ENCODE data around the gene PRSS56. TPM values are rescaled to one million over a fixed set of nuclear protein-coding genes. Genes with fewer than 3 reads are reported as not detected.

Gene PRSS56
- total RNA-seq, 1 donor = not detected

DNA sequence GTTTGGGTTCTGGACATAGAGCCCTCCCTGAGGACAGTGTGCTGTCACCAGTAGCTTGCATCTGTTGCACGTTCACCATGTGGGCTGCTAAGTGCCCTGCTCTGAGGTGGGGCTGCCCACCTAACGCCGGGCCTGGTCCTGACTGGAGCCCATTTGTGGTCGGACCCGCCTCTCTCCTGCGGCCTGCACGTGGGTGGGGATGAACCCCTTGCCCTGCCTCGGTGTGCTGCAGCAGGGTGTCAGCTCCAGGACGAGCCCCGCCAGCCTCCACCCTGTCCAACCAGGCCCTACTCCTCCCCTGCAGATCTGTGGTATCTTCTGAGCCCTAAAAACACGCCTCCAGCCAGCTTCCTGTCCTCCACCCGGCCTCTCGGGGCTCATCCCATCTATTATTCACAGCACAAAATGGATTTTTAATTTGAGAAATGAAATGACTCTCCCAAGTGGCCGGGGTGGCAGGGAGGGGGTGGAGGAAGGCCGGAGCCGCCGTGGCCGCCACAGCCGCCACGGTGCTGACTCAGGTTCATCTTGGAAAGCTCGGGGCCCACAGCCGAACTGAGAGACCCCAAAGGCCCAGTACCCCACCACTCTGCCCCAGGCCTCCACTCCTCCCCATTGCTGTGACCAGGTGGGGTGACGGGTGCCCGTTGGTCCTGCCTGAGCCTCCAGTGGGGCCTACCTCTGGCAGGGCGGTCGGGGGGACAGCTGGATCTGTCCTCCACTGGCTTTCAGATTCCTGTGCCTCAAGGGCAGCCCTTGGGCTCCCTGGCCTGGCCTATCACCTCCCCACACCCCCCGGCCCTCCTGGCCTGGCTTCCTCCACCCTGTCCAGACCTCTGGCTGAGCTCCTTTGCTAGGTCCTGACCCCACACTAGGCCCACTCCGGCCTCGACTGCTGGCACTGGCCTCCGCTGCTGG lies 29.7 kb upstream of the PRSS56 start:
- no peaks in the 10 kb centered on the region for H3K9me3 ChIP-seq (ENCODE audit: low read depth, low read length)
- H3K4me3 ChIP-seq (ENCODE audit: insufficient read depth, low read length) = no peak overlapping the region
- H4K20me1 ChIP-seq (ENCODE audit: insufficient read depth, low read length) = peaks cover 4% of the 10 kb centered on the region
- no peaks in the 10 kb centered on the region for H3K36me3 ChIP-seq (ENCODE audit: insufficient read depth, low read length)
- TF ChIP-seq, protein P1, sequence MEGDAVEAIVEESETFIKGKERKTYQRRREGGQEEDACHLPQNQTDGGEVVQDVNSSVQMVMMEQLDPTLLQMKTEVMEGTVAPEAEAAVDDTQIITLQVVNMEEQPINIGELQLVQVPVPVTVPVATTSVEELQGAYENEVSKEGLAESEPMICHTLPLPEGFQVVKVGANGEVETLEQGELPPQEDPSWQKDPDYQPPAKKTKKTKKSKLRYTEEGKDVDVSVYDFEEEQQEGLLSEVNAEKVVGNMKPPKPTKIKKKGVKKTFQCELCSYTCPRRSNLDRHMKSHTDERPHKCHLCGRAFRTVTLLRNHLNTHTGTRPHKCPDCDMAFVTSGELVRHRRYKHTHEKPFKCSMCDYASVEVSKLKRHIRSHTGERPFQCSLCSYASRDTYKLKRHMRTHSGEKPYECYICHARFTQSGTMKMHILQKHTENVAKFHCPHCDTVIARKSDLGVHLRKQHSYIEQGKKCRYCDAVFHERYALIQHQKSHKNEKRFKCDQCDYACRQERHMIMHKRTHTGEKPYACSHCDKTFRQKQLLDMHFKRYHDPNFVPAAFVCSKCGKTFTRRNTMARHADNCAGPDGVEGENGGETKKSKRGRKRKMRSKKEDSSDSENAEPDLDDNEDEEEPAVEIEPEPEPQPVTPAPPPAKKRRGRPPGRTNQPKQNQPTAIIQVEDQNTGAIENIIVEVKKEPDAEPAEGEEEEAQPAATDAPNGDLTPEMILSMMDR (IDR thresholded peaks at IDR 0.05; ENCODE audit: extremely low read depth, low read depth, low read length) = no peak
- DNase-seq (ENCODE audit: insufficient read length, low spot score, missing footprints) = peak; percentile 91
- no peaks in the 10 kb centered on the region for H3K4me1 ChIP-seq (ENCODE audit: insufficient read depth, low read length)
- no peak overlapping the region for H2AFZ ChIP-seq (ENCODE audit: low read length)
- no peaks in the 10 kb centered on the region for H3K79me2 ChIP-seq (ENCODE audit: insufficient read depth, low read length)
- H3K27me3 ChIP-seq (ENCODE audit: insufficient read depth, low read length) = peaks cover 31% of the 10 kb centered on the region
- H3K4me2 ChIP-seq (ENCODE audit: insufficient read depth, low read length) = no peak overlapping the region
- no peak overlapping the region for H3K27ac ChIP-seq (ENCODE audit: low read depth, low read length)

DNA sequence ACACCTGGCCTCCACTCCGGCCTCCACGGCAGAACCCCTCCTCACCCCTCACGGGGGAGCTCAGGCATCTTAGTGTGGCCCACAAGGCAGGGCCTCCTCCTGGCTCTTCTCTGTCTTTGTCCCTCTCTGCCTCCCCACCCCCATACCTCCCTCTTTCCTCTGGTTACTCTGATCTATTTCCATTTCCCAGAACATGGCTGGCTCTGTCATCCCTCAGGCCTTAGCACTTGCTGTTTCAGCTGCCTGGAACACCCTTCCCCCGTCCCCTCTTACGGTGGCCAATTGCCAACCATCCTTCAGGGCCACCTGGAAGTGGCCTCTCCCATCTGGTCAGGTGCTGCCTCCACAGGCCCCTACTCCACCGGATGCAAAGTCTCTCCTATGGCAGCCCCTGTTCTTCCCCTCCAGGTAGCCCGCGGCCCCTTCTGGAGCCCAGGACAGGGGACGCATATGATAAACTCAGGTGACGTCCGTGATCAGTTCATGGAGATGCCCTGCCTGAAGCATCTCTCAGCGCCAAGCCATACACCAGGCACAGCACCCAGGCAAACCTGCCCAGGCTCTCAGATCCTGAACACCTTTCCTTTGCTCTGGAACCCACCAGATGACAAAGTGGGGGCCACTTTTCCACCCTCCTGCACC lies 28.9 kb upstream of the PRSS56 start:
- DNase-seq (ENCODE audit: insufficient read length, low spot score, missing footprints) = peak; percentile 85
- H3K4me1 ChIP-seq (ENCODE audit: insufficient read depth, low read length) = no peaks in the 10 kb centered on the region
- peaks cover 4% of the 10 kb centered on the region for H4K20me1 ChIP-seq (ENCODE audit: insufficient read depth, low read length)
- H3K4me3 ChIP-seq (ENCODE audit: insufficient read depth, low read length) = no peak overlapping the region
- H3K4me2 ChIP-seq (ENCODE audit: insufficient read depth, low read length) = no peak overlapping the region
- no peaks in the 10 kb centered on the region for H3K9me3 ChIP-seq (ENCODE audit: low read depth, low read length)
- H3K36me3 ChIP-seq (ENCODE audit: insufficient read depth, low read length) = no peaks in the 10 kb centered on the region
- H3K27me3 ChIP-seq (ENCODE audit: insufficient read depth, low read length) = peaks cover 24% of the 10 kb centered on the region
- no peak overlapping the region for H2AFZ ChIP-seq (ENCODE audit: low read length)
- TF ChIP-seq, protein P1 (IDR thresholded peaks at IDR 0.05; ENCODE audit: extremely low read depth, low read depth, low read length) = no peak
- no peaks in the 10 kb centered on the region for H3K79me2 ChIP-seq (ENCODE audit: insufficient read depth, low read length)
- no peak overlapping the region for H3K27ac ChIP-seq (ENCODE audit: low read depth, low read length)

DNA sequence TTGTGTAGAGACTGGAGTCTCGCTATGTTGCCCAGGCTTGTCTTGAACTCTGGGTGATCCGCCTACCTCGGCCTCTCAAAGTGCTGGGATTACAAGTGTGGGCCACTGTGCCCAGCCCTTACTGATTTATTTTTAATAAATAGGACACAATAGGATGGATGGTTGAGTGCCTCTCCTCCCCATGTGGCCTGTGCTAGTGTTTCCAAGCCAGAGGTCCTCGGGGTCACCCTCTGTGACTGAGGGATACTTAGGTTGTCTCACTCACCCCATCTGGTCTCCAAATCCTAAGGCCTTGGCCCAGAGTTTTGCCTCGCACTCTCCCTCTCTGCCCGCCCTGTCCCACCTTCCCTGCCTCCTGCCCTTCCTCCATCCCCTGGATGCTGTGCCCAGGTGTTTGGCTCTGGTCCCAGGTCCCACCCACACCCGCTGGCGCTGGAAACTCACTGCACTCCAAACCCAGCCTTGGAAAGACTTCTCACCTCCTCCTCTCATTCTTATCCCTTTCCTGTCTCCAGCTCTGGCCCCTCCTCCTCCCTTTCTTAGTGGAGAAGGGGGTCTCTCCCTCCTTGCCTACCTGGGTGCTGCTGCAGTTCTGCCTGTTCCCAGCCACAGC lies 27.8 kb upstream of the PRSS56 start:
- Histone ChIP-seq H4K20me1 (ENCODE audit: insufficient read depth, low read length) (peaks cover 4% of the 10 kb centered on the region), H3K79me2 (ENCODE audit: insufficient read depth, low read length) (no peaks in the 10 kb centered on the region), H3K27me3 (ENCODE audit: insufficient read depth, low read length) (peaks cover 14% of the 10 kb centered on the region), H3K4me3 (ENCODE audit: insufficient read depth, low read length) (no peak overlapping the region), H3K4me2 (ENCODE audit: insufficient read depth, low read length) (no peak overlapping the region), H2AFZ (ENCODE audit: low read length) (no peak overlapping the region), H3K4me1 (ENCODE audit: insufficient read depth, low read length) (no peaks in the 10 kb centered on the region), H3K36me3 (ENCODE audit: insufficient read depth, low read length) (no peaks in the 10 kb centered on the region), H3K27ac (ENCODE audit: low read depth, low read length) (no peak overlapping the region), H3K9me3 (ENCODE audit: low read depth, low read length) (no peaks in the 10 kb centered on the region)
- peak; percentile 76 for DNase-seq (ENCODE audit: insufficient read length, low spot score, missing footprints)
- TF ChIP-seq, protein P1 (IDR thresholded peaks at IDR 0.05; ENCODE audit: extremely low read depth, low read depth, low read length) = no peak
